SK-N-MC (cell line): Measurements from ENCODE around the gene UGGT1.

ENCODE experiments used
- DNase-seq: peaks from one replicate; pipeline ENCODE4 v3.0.0-alpha.2; 2011; ENCODE audit warnings: low read depth, low spot score
- H3K27ac ChIP-seq: fragments of 200-600 bp; sonication (generic); 2 replicates; pipeline ENCODE4 v1.5.1; 2016; ENCODE audit warnings: mixed run types
- H3K36me3 ChIP-seq: fragments of 200-600 bp; sonication (generic); 2 replicates; pipeline ENCODE4 v1.6.1; 2017; ENCODE audit warnings: antibody characterized with exemption, low read length, mixed read lengths; ENCODE audit not compliant: insufficient read depth
- H3K4me3 ChIP-seq: fragments of 200-600 bp; sonication (generic); 2 replicates; pipeline ENCODE4 v1.5.1; 2016
- H3K9ac ChIP-seq: fragments of 200-600 bp; sonication (generic); 2 replicates; pipeline ENCODE4 v1.8.0; 2017; ENCODE audit warnings: mixed run types, mixed read lengths; ENCODE audit not compliant: insufficient read length
- H3K9me3 ChIP-seq: fragments of 200-600 bp; sonication (generic); 2 replicates; pipeline ENCODE4 v1.6.1; 2017; ENCODE audit warnings: low read depth, mild to moderate bottlenecking, antibody characterized with exemption, low read length, moderate library complexity, mixed read lengths
- EZH2 ChIP-seq: fragments of 200-600 bp; sonication (generic); IDR thresholded peaks from one replicate; pipeline ENCODE4 v1.6.1; 2017; ENCODE audit warnings: antibody characterized with exemption
- FOXP2 ChIP-seq: optimal IDR thresholded peaks from 2 replicates; pipeline ENCODE3; 2011; ENCODE audit warnings: mild to moderate bottlenecking, moderate library complexity; ENCODE audit not compliant: insufficient read depth; ENCODE audit errors: extremely low read length, control extremely low read depth
- POLR2AphosphoS5 ChIP-seq: IDR thresholded peaks from 2 replicates; pipeline ENCODE4 v1.6.1; 2012; ENCODE audit warnings: mild to moderate bottlenecking, low read depth, low read length, borderline replicate concordance

Gene UGGT1, protein sequence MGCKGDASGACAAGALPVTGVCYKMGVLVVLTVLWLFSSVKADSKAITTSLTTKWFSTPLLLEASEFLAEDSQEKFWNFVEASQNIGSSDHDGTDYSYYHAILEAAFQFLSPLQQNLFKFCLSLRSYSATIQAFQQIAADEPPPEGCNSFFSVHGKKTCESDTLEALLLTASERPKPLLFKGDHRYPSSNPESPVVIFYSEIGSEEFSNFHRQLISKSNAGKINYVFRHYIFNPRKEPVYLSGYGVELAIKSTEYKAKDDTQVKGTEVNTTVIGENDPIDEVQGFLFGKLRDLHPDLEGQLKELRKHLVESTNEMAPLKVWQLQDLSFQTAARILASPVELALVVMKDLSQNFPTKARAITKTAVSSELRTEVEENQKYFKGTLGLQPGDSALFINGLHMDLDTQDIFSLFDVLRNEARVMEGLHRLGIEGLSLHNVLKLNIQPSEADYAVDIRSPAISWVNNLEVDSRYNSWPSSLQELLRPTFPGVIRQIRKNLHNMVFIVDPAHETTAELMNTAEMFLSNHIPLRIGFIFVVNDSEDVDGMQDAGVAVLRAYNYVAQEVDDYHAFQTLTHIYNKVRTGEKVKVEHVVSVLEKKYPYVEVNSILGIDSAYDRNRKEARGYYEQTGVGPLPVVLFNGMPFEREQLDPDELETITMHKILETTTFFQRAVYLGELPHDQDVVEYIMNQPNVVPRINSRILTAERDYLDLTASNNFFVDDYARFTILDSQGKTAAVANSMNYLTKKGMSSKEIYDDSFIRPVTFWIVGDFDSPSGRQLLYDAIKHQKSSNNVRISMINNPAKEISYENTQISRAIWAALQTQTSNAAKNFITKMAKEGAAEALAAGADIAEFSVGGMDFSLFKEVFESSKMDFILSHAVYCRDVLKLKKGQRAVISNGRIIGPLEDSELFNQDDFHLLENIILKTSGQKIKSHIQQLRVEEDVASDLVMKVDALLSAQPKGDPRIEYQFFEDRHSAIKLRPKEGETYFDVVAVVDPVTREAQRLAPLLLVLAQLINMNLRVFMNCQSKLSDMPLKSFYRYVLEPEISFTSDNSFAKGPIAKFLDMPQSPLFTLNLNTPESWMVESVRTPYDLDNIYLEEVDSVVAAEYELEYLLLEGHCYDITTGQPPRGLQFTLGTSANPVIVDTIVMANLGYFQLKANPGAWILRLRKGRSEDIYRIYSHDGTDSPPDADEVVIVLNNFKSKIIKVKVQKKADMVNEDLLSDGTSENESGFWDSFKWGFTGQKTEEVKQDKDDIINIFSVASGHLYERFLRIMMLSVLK (N-terminal part only)

DNA sequence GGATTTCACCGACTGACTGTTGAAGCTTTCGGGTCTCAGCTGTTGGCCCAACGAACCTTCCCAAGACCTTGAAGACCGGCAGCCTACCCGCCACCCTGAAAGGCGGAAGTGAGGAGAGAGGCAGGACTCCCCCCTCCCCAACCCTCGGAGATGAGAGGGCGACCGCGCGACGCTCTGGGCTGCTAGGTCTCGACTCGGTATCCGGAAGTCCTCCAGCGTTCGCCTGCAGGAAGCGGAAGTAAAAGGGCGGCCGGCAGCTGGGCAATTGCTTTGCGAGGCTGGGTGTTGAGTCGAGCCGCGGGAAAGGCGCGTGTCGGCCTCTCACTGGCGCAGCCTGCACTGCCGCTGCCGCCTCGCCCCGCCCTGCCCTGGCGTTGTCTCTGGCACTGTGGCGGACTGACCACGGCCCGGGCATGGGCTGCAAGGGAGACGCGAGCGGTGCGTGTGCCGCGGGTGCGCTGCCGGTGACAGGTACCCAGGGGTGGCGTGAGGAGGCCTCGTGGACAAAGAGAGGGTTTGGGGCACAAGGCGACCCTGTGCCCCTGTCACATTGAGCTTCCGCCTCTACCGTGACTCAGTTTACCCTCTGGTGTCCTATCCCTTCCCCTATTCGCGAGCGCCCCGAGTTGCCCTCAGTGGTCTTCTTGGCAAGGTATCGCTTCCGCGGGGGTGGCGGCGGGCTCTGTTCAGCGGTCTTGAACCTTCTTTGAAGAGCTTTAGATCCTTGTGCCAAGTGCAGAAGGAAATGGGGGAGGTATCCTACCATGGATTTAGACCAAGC, at the start of gene UGGT1:
UGGT1 (plus strand) TSS at position 256 of the 781 bp plus-strand sequence; CDS start at position 414, 158 bp downstream.
- peak; percentile 82 for DNase-seq
- Histone ChIP-seq H3K9ac (peak within 1 kb of the TSS; percentile 92), H3K27ac (peak within 1 kb of the TSS; percentile 82), H3K4me3 (peak within 1 kb of the TSS; percentile 95), H3K36me3 (peaks cover 14% of the 10 kb centered on the region), H3K9me3 (no peaks in the 10 kb centered on the region)
- no peak for TF ChIP-seq EZH2
- TF ChIP-seq FOXP2, result peak; percentile 40
- peak; percentile 98 for TF ChIP-seq POLR2AphosphoS5

DNA sequence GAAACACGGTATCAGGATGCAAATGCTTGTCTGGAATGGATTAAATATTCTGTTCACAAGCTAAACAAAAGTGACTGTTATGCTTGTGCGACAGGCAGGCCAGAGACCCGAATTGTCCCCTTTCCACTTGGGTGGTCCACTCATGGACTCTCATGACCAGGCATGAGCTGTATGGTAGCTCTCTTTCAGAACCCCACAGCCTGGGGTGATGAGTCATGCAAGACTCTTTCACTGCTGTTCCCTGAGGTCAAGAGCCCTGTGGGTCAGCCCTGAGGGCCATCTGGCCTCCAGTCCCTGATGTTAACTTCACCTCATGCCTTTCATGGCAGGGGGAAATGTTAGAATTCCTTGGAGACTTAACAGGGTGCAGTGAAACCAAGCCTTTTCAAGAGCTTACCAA, 49.4 kb upstream of the UGGT1 start:
- DNase-seq, result no peak
- H3K36me3 ChIP-seq, result no peaks in the 10 kb centered on the region
- no peak overlapping the region for H3K9ac ChIP-seq
- no peak overlapping the region for H3K4me3 ChIP-seq
- no peak overlapping the region for H3K27ac ChIP-seq
- H3K9me3 ChIP-seq, result peaks cover 10% of the 10 kb centered on the region; the same call in 1 of the 2 replicates
- TF ChIP-seq FOXP2 (no peak), POLR2AphosphoS5 (no peak), EZH2 (no peak)

DNA sequence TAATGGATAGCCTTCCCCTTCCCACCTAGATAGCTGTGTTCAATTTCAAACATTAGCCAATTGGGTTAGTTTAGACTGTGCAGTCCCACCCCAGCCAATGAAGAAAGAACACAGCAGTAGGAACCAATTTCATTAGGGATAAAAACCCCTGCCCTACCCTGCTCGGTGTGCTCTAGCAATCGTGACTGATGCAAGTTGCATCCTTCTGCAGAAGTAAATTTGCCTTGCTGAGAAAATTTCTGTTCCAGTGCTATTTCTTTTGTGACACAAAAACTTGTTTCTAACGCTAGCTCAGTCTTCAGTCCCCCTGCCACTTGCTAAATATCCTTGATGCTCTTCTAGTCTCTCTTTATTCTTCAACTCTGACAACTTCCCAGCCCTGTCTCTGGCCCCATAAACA, 48.0 kb upstream of the UGGT1 start:
- H3K4me3 ChIP-seq, result no peak overlapping the region
- H3K9me3 ChIP-seq, result peaks cover 5% of the 10 kb centered on the region; the same call in 1 of the 2 replicates
- no peaks in the 10 kb centered on the region for H3K36me3 ChIP-seq
- no peak overlapping the region for H3K27ac ChIP-seq
- DNase-seq, result no peak
- no peak overlapping the region for H3K9ac ChIP-seq
- TF ChIP-seq POLR2AphosphoS5 (no peak), EZH2 (no peak), FOXP2 (no peak)

DNA sequence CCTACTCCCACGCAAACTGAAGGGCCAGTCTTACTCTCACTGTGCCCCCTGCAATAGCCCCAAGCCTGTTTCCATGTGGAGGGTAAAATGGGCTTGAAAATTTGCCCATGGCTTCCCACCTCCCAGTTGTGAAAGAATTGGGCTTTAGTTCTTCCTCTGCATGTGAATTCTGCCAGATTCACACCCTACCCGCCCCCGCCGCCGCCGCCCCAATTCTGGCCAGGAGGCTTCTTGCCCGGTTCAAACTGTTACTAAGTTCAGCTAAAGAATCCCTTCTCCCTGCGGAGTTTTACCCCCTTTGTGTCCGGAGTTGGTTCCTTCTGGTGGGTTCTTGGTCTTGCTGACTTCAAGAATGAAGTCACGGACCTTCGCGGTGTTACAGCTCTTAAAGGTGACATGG, 37.7 kb upstream of the UGGT1 start:
- no peak for DNase-seq
- no peak overlapping the region for H3K4me3 ChIP-seq
- H3K9ac ChIP-seq, result no peak overlapping the region
- no peak overlapping the region for H3K27ac ChIP-seq
- H3K36me3 ChIP-seq, result no peaks in the 10 kb centered on the region
- H3K9me3 ChIP-seq, result no peaks in the 10 kb centered on the region
- TF ChIP-seq POLR2AphosphoS5, result no peak

DNA sequence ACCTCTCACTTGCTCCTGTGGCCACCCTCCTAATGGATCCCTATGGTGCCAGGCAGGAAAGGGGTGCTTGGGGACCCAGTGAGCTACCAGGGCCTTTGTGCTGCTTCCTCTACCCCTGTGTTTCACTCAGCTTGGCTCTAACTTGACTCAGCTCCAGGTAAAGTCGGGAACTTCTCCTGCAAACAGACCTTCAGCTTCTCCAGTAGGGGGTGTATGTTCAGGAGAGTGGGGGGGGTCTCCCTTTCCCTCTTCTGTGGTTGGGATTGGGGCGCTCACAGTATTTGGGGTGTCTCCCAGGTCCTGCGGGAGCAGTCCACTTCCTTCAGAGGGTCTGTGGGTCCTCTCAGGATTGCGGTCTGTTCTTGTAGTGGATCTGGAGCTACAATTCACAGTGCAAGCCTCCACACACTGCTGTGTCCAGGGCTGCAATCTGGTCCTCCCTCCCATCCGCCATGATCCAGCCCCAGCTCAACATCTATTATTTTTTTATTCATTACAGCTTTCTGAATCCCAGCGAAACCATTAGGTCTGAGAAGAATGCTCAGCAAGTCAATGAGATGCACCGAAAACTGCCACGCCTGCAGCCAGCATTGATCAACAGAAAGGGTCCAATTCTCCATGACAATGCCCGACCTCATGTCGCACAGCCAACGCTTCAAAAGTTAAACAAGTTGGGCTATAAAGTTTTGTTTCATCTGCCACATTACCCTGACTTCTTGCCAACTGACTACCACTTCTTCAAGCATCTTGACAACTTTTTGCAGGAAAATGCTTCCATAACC, 36.7 kb upstream of the UGGT1 start:
- Histone ChIP-seq H3K9ac (no peak overlapping the region), H3K36me3 (no peaks in the 10 kb centered on the region), H3K27ac (no peak overlapping the region), H3K4me3 (no peak overlapping the region), H3K9me3 (no peaks in the 10 kb centered on the region)
- no peak for TF ChIP-seq FOXP2
- no peak for TF ChIP-seq EZH2
- no peak for TF ChIP-seq POLR2AphosphoS5
- no peak for DNase-seq

DNA sequence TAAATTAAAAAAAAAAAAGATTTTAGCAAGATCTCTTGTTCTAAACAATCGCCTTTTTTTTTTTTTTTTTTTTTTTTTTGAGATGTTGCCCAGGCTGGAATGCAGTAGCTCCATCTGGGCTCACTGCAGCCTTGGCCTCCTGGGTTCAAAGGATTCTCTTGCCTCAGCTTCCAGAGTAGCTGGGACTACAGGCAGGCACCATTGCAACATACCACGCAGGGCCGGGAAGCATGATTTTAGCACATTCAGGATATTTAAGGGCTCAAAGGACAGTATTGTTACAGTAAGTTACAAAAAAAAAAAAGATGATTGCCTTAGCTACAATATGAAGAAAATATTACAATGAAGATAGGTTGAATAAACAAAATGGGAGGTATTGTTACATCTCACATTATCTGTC, 33.7 kb upstream of the UGGT1 start:
- H3K4me3 ChIP-seq, result no peak overlapping the region
- no peak for DNase-seq
- H3K36me3 ChIP-seq, result no peaks in the 10 kb centered on the region
- no peak for TF ChIP-seq EZH2
- H3K27ac ChIP-seq, result no peak overlapping the region
- H3K9me3 ChIP-seq, result no peaks in the 10 kb centered on the region
- no peak overlapping the region for H3K9ac ChIP-seq

DNA sequence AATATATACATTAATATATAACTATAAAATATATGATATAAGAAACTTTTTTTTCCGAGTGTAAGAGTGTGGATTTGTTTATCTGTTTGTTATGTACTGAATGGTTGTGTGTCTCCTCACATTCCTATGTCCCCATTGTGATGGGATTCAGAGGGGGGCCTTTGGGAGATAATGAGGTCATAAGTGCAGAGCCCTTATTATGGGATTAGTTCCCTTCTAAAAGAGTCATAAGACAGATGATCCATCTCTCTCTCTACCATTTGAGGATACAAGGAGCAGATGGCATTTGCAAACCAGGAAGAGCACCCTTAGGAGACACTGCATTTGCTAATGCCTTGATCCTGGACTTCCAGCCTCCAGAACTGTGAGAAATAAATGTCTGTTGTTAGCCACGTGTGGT, 32.9 kb upstream of the UGGT1 start:
- no peak for TF ChIP-seq POLR2AphosphoS5
- no peak overlapping the region for H3K27ac ChIP-seq
- no peak overlapping the region for H3K4me3 ChIP-seq
- no peak overlapping the region for H3K9ac ChIP-seq
- no peaks in the 10 kb centered on the region for H3K9me3 ChIP-seq
- no peaks in the 10 kb centered on the region for H3K36me3 ChIP-seq
- DNase-seq, result no peak
